HepG2 (cell line): Measurements from ENCODE around the gene DELE1. TPM values are rescaled to one million over a fixed set of nuclear protein-coding genes. Genes with fewer than 3 reads are reported as not detected.

Experiments
- ATAC-seq: fragments of 200-7000 bp; cut with Tn5 transposase; 3 replicates; pipeline ENCODE4 v1.9.1; 2020; ENCODE audit warnings: mild to moderate bottlenecking, moderate library complexity
- BruUV-seq: library from RNA; stranded (reverse); fragments of 400-500 nt; replicated peaks from 2 replicates; lab custom pipeline; 2021; lab: Mats Ljungman, UMichigan
- CTCF ChIA-PET: fragments of 300-600 bp; formaldehyde crosslinking; extraction: SDS; loops from one replicate; lab custom pipeline; 2021; ENCODE audit warnings: low total read pairs, inconsistent platforms, low intra/inter-chr PET ratio; lab: Yijun Ruan, JAX
- POLR2A ChIA-PET: fragments of 350-600 bp; sonication (Branson Sonifier 250); formaldehyde crosslinking; loops from one replicate; lab custom pipeline; 2020; ENCODE audit warnings: antibody characterized with exemption, inconsistent platforms; lab: Yijun Ruan, JAX
- DNase-seq: peaks from one replicate; pipeline ENCODE4 v3.0.0-alpha.2; 2015; ENCODE audit warnings: low spot score
- FAIRE-seq: peaks from 3 replicates; lab custom pipeline; 2011; peaks lifted over from hg19 to GRCh38; lab: Jason Lieb, UNC
- H2AFZ ChIP-seq: one replicate; pipeline ENCODE4 v1.6.1; 2011; ENCODE audit warnings: low read length, inconsistent platforms
- H3K27ac ChIP-seq: fragments of 300-600 bp; 3 replicates; pipeline ENCODE4 v1.8.0; 2011; ENCODE audit warnings: mixed run types, mild to moderate bottlenecking, mixed read lengths, low read length, inconsistent platforms; ENCODE audit not compliant: insufficient read depth; ENCODE audit errors: extremely low read length
- H3K27me3 ChIP-seq, 2 experiments: fragments of 200-600 bp in 1 of 2; 2 replicates in 1 of 2; 3 replicates in 1 of 2; pipeline versions ENCODE4 v1.6.0 to v1.8.0; 2011; ENCODE audit warnings: low read length in 2 of 2, mild to moderate bottlenecking in 2 of 2, moderate library complexity in 2 of 2, inconsistent platforms in 1 of 2; ENCODE audit not compliant: insufficient read depth in 2 of 2, control insufficient read depth in 1 of 2
- H3K36me3 ChIP-seq, 2 experiments: fragments of 200-600 bp in 1 of 2; replicated peaks in 1 of 2; 2 replicates in 1 of 2; 3 replicates in 1 of 2; pipeline versions ENCODE4 v1.5.1 to v1.8.0; 2011; ENCODE audit warnings: low read length in 2 of 2, inconsistent platforms in 1 of 2; ENCODE audit not compliant: insufficient read depth in 2 of 2, control insufficient read depth in 1 of 2
- H3K4me1 ChIP-seq: 2 replicates; pipeline ENCODE4 v1.5.1; 2012; ENCODE audit warnings: low read length, inconsistent platforms; ENCODE audit not compliant: insufficient read depth
- H3K4me2 ChIP-seq: 2 replicates; pipeline ENCODE4 v1.6.0; 2011; ENCODE audit warnings: low read depth, low read length, inconsistent platforms
- H3K4me3 ChIP-seq, 3 experiments: fragments of 200-600 bp in 1 of 3; sonication (generic), shearing (Covaris generic) in 1 of 3; replicated peaks in 1 of 3; 2 replicates each; pipeline ENCODE4 v1.5.1; 2011 to 2016; ENCODE audit warnings: low read length in 3 of 3, inconsistent platforms in 2 of 3, low read depth in 2 of 3, mild to moderate bottlenecking in 2 of 3, control low read depth in 1 of 3, mixed read lengths in 1 of 3; ENCODE audit not compliant: insufficient read depth in 1 of 3
- H3K79me2 ChIP-seq: one replicate; pipeline ENCODE4 v1.6.1; 2011; ENCODE audit warnings: low read length, inconsistent platforms; ENCODE audit not compliant: insufficient read depth
- H3K9ac ChIP-seq: 2 replicates; pipeline ENCODE4 v1.6.0; 2011; ENCODE audit warnings: mild to moderate bottlenecking, low read depth, low read length, inconsistent platforms; ENCODE audit not compliant: insufficient read depth
- H3K9me3 ChIP-seq: 2 replicates; pipeline ENCODE4 v1.5.1; 2012; ENCODE audit warnings: mild to moderate bottlenecking, low read length
- H4K20me1 ChIP-seq: 2 replicates; pipeline ENCODE4 v1.6.0; 2011; ENCODE audit warnings: inconsistent platforms, mild to moderate bottlenecking, low read length, moderate library complexity; ENCODE audit not compliant: insufficient read depth
- CEBPG ChIP-seq: IDR thresholded peaks from 2 replicates; pipeline ENCODE4 v1.6.1; 2016
- HBP1 ChIP-seq: IDR thresholded peaks from 2 replicates; pipeline ENCODE4 v1.6.1; 2016; ENCODE audit warnings: low read depth, control low read depth
- PATZ1 ChIP-seq: sonication (generic); formaldehyde crosslinking; IDR thresholded peaks from 2 replicates; pipeline ENCODE4 v1.4.0; 2020; ENCODE audit warnings: missing genetic modification reagents
- PITX1 ChIP-seq: sonication (generic); formaldehyde crosslinking; IDR thresholded peaks from 2 replicates; pipeline ENCODE4 v1.5.1; 2020; ENCODE audit warnings: mild to moderate bottlenecking, missing genetic modification reagents
- TGIF2 ChIP-seq: IDR thresholded peaks from 2 replicates; pipeline ENCODE4 v1.6.1; 2016; ENCODE audit warnings: control low read depth, missing compliant biosample characterization
- ZBTB42 ChIP-seq: sonication (generic); formaldehyde crosslinking; IDR thresholded peaks from 2 replicates; pipeline ENCODE4 v1.5.0; 2020; ENCODE audit warnings: mild to moderate bottlenecking, missing genetic modification reagents
- ZNF296 ChIP-seq: sonication (generic); formaldehyde crosslinking; conservative IDR thresholded peaks from 2 replicates; pipeline ENCODE4 v1.5.0; 2020; ENCODE audit warnings: mild to moderate bottlenecking, missing genetic modification reagents
- ZNF503 ChIP-seq: sonication (generic); formaldehyde crosslinking; IDR thresholded peaks from 2 replicates; pipeline ENCODE4 v1.4.0; 2020; ENCODE audit warnings: missing genetic modification reagents
- ZNF75D ChIP-seq: sonication (generic); formaldehyde crosslinking; IDR thresholded peaks from 2 replicates; pipeline ENCODE4 v1.8.1; 2023; ENCODE audit warnings: missing genetic modification reagents, mild to moderate bottlenecking, borderline replicate concordance
- WGBS: methylation state at CpG from one replicate; pipeline ENCODE4 v1.1.6; 2017; ENCODE audit warnings: low lambda C conversion rate; 5-methylcytosine and 5-hydroxymethylcytosine counted together
- in situ Hi-C: cut with HindIII; loops from 2 replicates; pipeline ENCODE4 v1.10.0; 2017; ENCODE audit warnings: low pct_unique_long_range_greater_than_20kb; ENCODE audit not compliant: extremely low pct_ligation_motif_present
- intact Hi-C: fragments of 100-400 bp; cut with micrococcal nuclease; formaldehyde crosslinking; loops from one replicate; pipeline ENCODE4 v1.10.0; 2022; ENCODE audit not compliant: unreplicated experiment
- polyA plus RNA-seq, 8 experiments: library from polyadenylated mRNA; depleted of rRNA in 3 of 8; stranded (reverse) in 7 of 8; unstranded in 1 of 8; fragments of >200 nt; fragmentation: Illumina TruSeq in 4 of 8; extraction: Trizol in 4 of 8; gene quantifications; 2 replicates each; pipeline versions ENCODE4 v1.2.1 to v1.2.3, GENCODE V29; 2011 to 2016; ENCODE audit warnings: low read depth in 4 of 8, missing spikeins in 1 of 8, mixed read lengths in 1 of 8; ENCODE audit not compliant: insufficient read depth in 1 of 8
- total RNA-seq, 5 experiments: library from RNA; depleted of rRNA; stranded (reverse); fragments of >200 nt; fragmentation: Illumina TruSeq; extraction: Trizol; gene quantifications; 2 replicates each; pipeline ENCODE4 v1.2.3, GENCODE V29; 2016; ENCODE audit warnings: low read depth in 1 of 5

The DELE1 gene
- total and polyA plus RNA-seq, 2 of the 13 experiments (the other 11 are each of a cell fraction or from before 2014, with no cell fraction given), result 57.5 to 90.3 TPM

GRCh38 chr5:141940695-141941271 is 17.1 kb downstream of the DELE1 start:
- in situ Hi-C loops, result no loop called here
- peaks cover 16 to 34% of the 10 kb centered on the region in 2 experiments; a peak in 4 of 5 replicates for H3K36me3 ChIP-seq

More at GRCh38 chr5:141940695-141941271, 17.1 kb downstream of the DELE1 start:
- TF ChIP-seq ZNF75D (CRISPR knock-in tag) (no peak), HBP1 (CRISPR knock-in tag) (no peak), PITX1 (CRISPR knock-in tag) (no peak), PATZ1 (no peak), CEBPG (CRISPR knock-in tag) (no peak), ZNF296 (CRISPR knock-in tag) (no peak), ZNF503 (CRISPR knock-in tag) (no peak), TGIF2 (no peak), ZBTB42 (no peak)
- Histone ChIP-seq H3K79me2 (no peaks in the 10 kb centered on the region), H3K4me1 (peaks cover 18% of the 10 kb centered on the region), H3K27ac (no peak overlapping the region), H2AFZ (no peak overlapping the region), H3K9me3 (no peaks in the 10 kb centered on the region), H3K27me3 (no peaks in the 10 kb centered on the region), H3K4me2 (no peak overlapping the region), H3K4me3 (no peak overlapping the region), H3K9ac (no peak overlapping the region), H4K20me1 (no peaks in the 10 kb centered on the region)
- WGBS, result 84% methylated on average over 6 of the region's 6 CpGs
- FAIRE-seq (no peak), ATAC-seq (peak; percentile 44), DNase-seq (no peak)
- no TSS peak for BruUV-seq
- intact Hi-C loops, result no loop called here
- ChIA-PET CTCF (no interaction called here), POLR2A (interaction anchor here (1.8 kb wide), 1 partner anchor 17 kb away, joined by 9 read pairs; the partner anchor contains the start of gene DELE1)
